Stomach smooth muscle (tissue), 2 donors: ENCODE data around the gene PRAMEF20.
"Not testable (repeated sequence)": the region's sequence is repeated elsewhere in the genome, so short reads cannot be mapped to it uniquely, and the experiment has no call there.

Experiments used
- H3K27ac ChIP-seq: one replicate; pipeline ENCODE4 v1.7.0; 2013; ENCODE audit warnings: mild to moderate bottlenecking, low read length, inconsistent platforms
- H3K27me3 ChIP-seq, 2 donors: one replicate each; pipeline ENCODE4 v1.7.0; 2013; ENCODE audit warnings: low read length in 2 of 2; ENCODE audit not compliant: insufficient read depth in 2 of 2, control insufficient read depth in 1 of 2
- H3K36me3 ChIP-seq, 2 donors: one replicate each; pipeline ENCODE4 v1.7.0; 2013; ENCODE audit warnings: low read length in 2 of 2; ENCODE audit not compliant: control insufficient read depth in 2 of 2, insufficient read depth in 2 of 2
- H3K4me1 ChIP-seq: one replicate; pipeline ENCODE4 v1.7.0; 2013; ENCODE audit warnings: low read length; ENCODE audit not compliant: control insufficient read depth, insufficient read depth
- H3K4me3 ChIP-seq, 2 donors: one replicate each; pipeline ENCODE4 v1.7.0; 2013; ENCODE audit warnings: low read length in 2 of 2
- H3K9ac ChIP-seq, 2 donors: one replicate each; pipeline ENCODE4 v1.7.0; 2013; ENCODE audit warnings: low read length in 2 of 2, mild to moderate bottlenecking in 1 of 2
- H3K9me3 ChIP-seq, 2 donors: one replicate each; pipeline ENCODE4 v1.7.0; 2013; ENCODE audit warnings: low read length in 2 of 2; ENCODE audit not compliant: control insufficient read depth in 2 of 2
- donor health status: healthy.
- donor health status: Pancreatic carcinoma.

Gene PRAMEF20

GRCh38 chr1:13410150-13410549 lies at the start of gene PRAMEF20:
PRAMEF20 (plus strand) TSS chr1:13410450; CDS start chr1:13416355, 5,905 bp downstream.
- not testable (repeated sequence) for H3K27ac ChIP-seq

GRCh38 chr1:13362364-13362763 lies 47.9 kb upstream of the PRAMEF20 start:
- not testable (repeated sequence) for H3K4me1 ChIP-seq, H3K9ac ChIP-seq, H3K36me3 ChIP-seq, H3K27ac ChIP-seq, H3K9me3 ChIP-seq, H3K4me3 ChIP-seq, H3K27me3 ChIP-seq

More at GRCh38 chr1:13410150-13410549, at the start of gene PRAMEF20:
- H3K36me3 ChIP-seq, H3K9me3 ChIP-seq, H3K9ac ChIP-seq, H3K4me3 ChIP-seq, H3K4me1 ChIP-seq, H3K27me3 ChIP-seq: not testable (repeated sequence)

- not testable (repeated sequence) for H3K9me3 ChIP-seq, H3K4me1 ChIP-seq, H3K9ac ChIP-seq, H3K27ac ChIP-seq, H3K4me3 ChIP-seq, H3K27me3 ChIP-seq, H3K36me3 ChIP-seq
Observed at GRCh38 chr1:13364928-13365327, 45.3 kb upstream of the PRAMEF20 start.

GRCh38 chr1:13366536-13366935 lies 43.7 kb upstream of the PRAMEF20 start:
- not testable (repeated sequence) for H3K36me3 ChIP-seq, H3K4me3 ChIP-seq, H3K9ac ChIP-seq, H3K9me3 ChIP-seq, H3K4me1 ChIP-seq, H3K27ac ChIP-seq, H3K27me3 ChIP-seq

GRCh38 chr1:13368544-13368943 lies 41.7 kb upstream of the PRAMEF20 start:
- not testable (repeated sequence) for H3K36me3 ChIP-seq, H3K27me3 ChIP-seq, H3K27ac ChIP-seq, H3K4me3 ChIP-seq, H3K9me3 ChIP-seq, H3K9ac ChIP-seq, H3K4me1 ChIP-seq

GRCh38 chr1:13378983-13379382 lies 31.3 kb upstream of the PRAMEF20 start:
- not testable (repeated sequence) for H3K4me1 ChIP-seq, H3K4me3 ChIP-seq, H3K27ac ChIP-seq, H3K9me3 ChIP-seq, H3K27me3 ChIP-seq, H3K9ac ChIP-seq, H3K36me3 ChIP-seq

- H3K27me3 ChIP-seq, H3K4me3 ChIP-seq, H3K36me3 ChIP-seq, H3K9me3 ChIP-seq, H3K9ac ChIP-seq, H3K27ac ChIP-seq, H3K4me1 ChIP-seq: not testable (repeated sequence)
Observed at GRCh38 chr1:13380380-13380779, 29.9 kb upstream of the PRAMEF20 start.

GRCh38 chr1:13389332-13389731 lies 20.9 kb upstream of the PRAMEF20 start, which contains the start of gene PRAMEF17:
PRAMEF17 (plus strand) TSS chr1:13389632; CDS start chr1:13389658, 26 bp downstream.
- H3K4me1 ChIP-seq, H3K36me3 ChIP-seq, H3K9ac ChIP-seq, H3K4me3 ChIP-seq, H3K9me3 ChIP-seq, H3K27me3 ChIP-seq, H3K27ac ChIP-seq: not testable (repeated sequence)

GRCh38 chr1:13393004-13393403 lies 17.2 kb upstream of the PRAMEF20 start:
- not testable (repeated sequence) for H3K9ac ChIP-seq, H3K27ac ChIP-seq, H3K4me3 ChIP-seq, H3K4me1 ChIP-seq, H3K9me3 ChIP-seq, H3K36me3 ChIP-seq, H3K27me3 ChIP-seq

GRCh38 chr1:13394761-13395160 lies 15.5 kb upstream of the PRAMEF20 start:
- not testable (repeated sequence) for H3K9me3 ChIP-seq, H3K4me1 ChIP-seq, H3K27me3 ChIP-seq, H3K9ac ChIP-seq, H3K27ac ChIP-seq, H3K36me3 ChIP-seq, H3K4me3 ChIP-seq

- not testable (repeated sequence) for H3K36me3 ChIP-seq, H3K9ac ChIP-seq, H3K27me3 ChIP-seq
Observed at GRCh38 chr1:13395311-13395710, 14.9 kb upstream of the PRAMEF20 start.

GRCh38 chr1:13407811-13408210 lies 2.4 kb upstream of the PRAMEF20 start:
- H3K36me3 ChIP-seq, result no peaks in the 10 kb centered on the region
- no peak overlapping the region for H3K9ac ChIP-seq
- no peak overlapping the region for H3K4me3 ChIP-seq
- H3K27ac ChIP-seq, result no peak overlapping the region
- H3K9me3 ChIP-seq, result peaks cover 0 to 3% of the 10 kb centered on the region in 2 donors
- H3K27me3 ChIP-seq, result no peaks in the 10 kb centered on the region
- H3K4me1 ChIP-seq, result no peaks in the 10 kb centered on the region

More at GRCh38 chr1:13395311-13395710, 14.9 kb upstream of the PRAMEF20 start:
- not testable (repeated sequence) for H3K4me1 ChIP-seq, H3K4me3 ChIP-seq, H3K27ac ChIP-seq, H3K9me3 ChIP-seq
